Sigmoid colon (tissue), 4 donors: ENCODE measurements around the gene PRKAA2.

Experiments
- CTCF ChIP-seq, 4 experiments: fragments of 450-650 bp in 3 of 4; fragments of 200-600 bp in 1 of 4; IDR thresholded peaks; one replicate each; pipeline ENCODE4 v1.5.1; 2016 to 2019; ENCODE audit warnings: antibody characterized with exemption in 4 of 4, mild to moderate bottlenecking in 3 of 4, moderate library complexity in 2 of 4
- EP300 ChIP-seq, 4 donors: sonication (generic); formaldehyde crosslinking; IDR thresholded peaks; one replicate each; pipeline ENCODE4 v1.6.1; 2017; ENCODE audit warnings: antibody characterized with exemption in 4 of 4
- POLR2A ChIP-seq, 2 donors: fragments of 450-650 bp; IDR thresholded peaks; one replicate each; pipeline ENCODE4 v1.6.1; 2016; ENCODE audit warnings: antibody characterized with exemption in 2 of 2, mild to moderate bottlenecking in 2 of 2, moderate library complexity in 2 of 2
- POLR2AphosphoS5 ChIP-seq, 4 donors: sonication (generic); formaldehyde crosslinking; IDR thresholded peaks; one replicate each; pipeline ENCODE4 v1.6.1; 2017; ENCODE audit warnings: antibody characterized with exemption in 4 of 4

GRCh38 chr1:56671085-56671484, 26.0 kb downstream of the PRKAA2 start:
- TF ChIP-seq CTCF (IDR thresholded peaks at IDR 0.05) (no peak), POLR2AphosphoS5 (IDR thresholded peaks at IDR 0.05) (no peak), POLR2A (IDR thresholded peaks at IDR 0.05) (no peak), EP300 (IDR thresholded peaks at IDR 0.05) (no peak)
